Measurements from ENCODE around the gene SS18L1.

DNA sequence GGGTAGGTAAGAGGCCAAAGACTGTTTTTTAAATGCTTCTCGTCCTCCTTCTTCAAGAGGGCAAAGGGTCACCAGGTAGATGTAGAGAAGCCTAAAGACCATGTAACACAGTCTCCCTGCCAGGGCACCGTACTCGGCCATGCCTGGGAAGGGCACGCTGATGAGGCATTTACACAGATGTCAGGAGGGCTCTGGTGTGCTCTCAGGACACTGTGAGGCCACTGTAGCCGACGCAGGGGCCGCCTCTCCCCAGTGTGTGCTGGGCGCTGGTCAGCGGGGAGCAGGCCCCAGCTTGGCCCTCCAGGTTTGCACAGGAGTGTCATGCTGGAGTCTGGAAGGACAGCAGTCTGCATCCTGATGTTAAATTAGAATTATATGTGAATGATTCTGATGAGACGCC, 32.1 kb downstream of the SS18L1 start:
- TF ChIP-seq GATA3 (IDR thresholded peaks at IDR 0.05; ENCODE audit: low read depth, low read length): no peak
- TF ChIP-seq GATA2 (IDR thresholded peaks at IDR 0.05; ENCODE audit: low read depth, low read length): no peak
